GM12801 (cell line): Measurements from ENCODE around the gene ITPRIP.

Source experiments
- CTCF ChIP-seq: IDR thresholded peaks from one replicate; pipeline ENCODE4 v1.5.1; 2011; ENCODE audit warnings: control low read depth; ENCODE audit not compliant: insufficient read length; ENCODE audit errors: extremely low read depth

Gene ITPRIP

GRCh38 chr10:104348601-104349000 is 10.3 kb upstream of the ITPRIP start:
- no peak for TF ChIP-seq CTCF

- no peak for TF ChIP-seq CTCF
Measured at GRCh38 chr10:104347295-104348045, 9.2 kb upstream of the ITPRIP start.

- TF ChIP-seq CTCF, result no peak
Measured at GRCh38 chr10:104345941-104346340, 7.7 kb upstream of the ITPRIP start.

- no peak for TF ChIP-seq CTCF
Measured at GRCh38 chr10:104345515-104345914, 7.2 kb upstream of the ITPRIP start.

- TF ChIP-seq CTCF, result no peak
Measured at GRCh38 chr10:104344219-104344618, 6.0 kb upstream of the ITPRIP start.

GRCh38 chr10:104342941-104343411 is 4.7 kb upstream of the ITPRIP start:
- no peak for TF ChIP-seq CTCF

GRCh38 chr10:104340641-104341040 is 2.4 kb upstream of the ITPRIP start:
- no peak for TF ChIP-seq CTCF

- TF ChIP-seq CTCF, result no peak
Measured at GRCh38 chr10:104340111-104340526, 1.9 kb upstream of the ITPRIP start.
